ENCODE measurements around the gene CD6.
A peak's percentile ranks its signal among the peaks of the same experiment; 100 is the strongest.

CD6 gene

GRCh38 chr11:61037441-61038093, 66.1 kb downstream of the CD6 start:
- TF ChIP-seq CTCF (IDR thresholded peaks at IDR 0.05; ENCODE audit: low read depth, low read length, poor library complexity, severe bottlenecking) (no peak), EZH2phosphoT487 (IDR thresholded peaks at IDR 0.05; ENCODE audit: borderline replicate concordance, low read length) (no peak)
- H3K79me2 ChIP-seq (ENCODE audit: control insufficient read depth, low read length) = no peaks in the 10 kb centered on the region
- H3K27me3 ChIP-seq (ENCODE audit: control insufficient read depth, low read length) = no peaks in the 10 kb centered on the region
- H4K20me1 ChIP-seq (ENCODE audit: control insufficient read depth, insufficient read depth, low read depth, low read length) = no peaks in the 10 kb centered on the region
- H3K9me2 ChIP-seq (replicated peaks; ENCODE audit: control insufficient read depth, low read length) = no peaks in the 10 kb centered on the region
- no peak overlapping the region for H3K4me2 ChIP-seq (ENCODE audit: low read length)
- H3K36me3 ChIP-seq (ENCODE audit: control insufficient read depth, low read length) = no peaks in the 10 kb centered on the region
- no peaks in the 10 kb centered on the region for H3K9me3 ChIP-seq (ENCODE audit: control insufficient read depth, insufficient read depth, low read length)
- H3K4me1 ChIP-seq (ENCODE audit: control insufficient read depth, low read length) = peaks cover 35% of the 10 kb centered on the region
- no peak overlapping the region for H3K27ac ChIP-seq (ENCODE audit: low read depth, low read length)
- H3F3A ChIP-seq (ENCODE audit: control insufficient read depth, insufficient read depth) = no peaks in the 10 kb centered on the region; the same call in 1 of the 2 replicates
- no peak overlapping the region for H3K4me3 ChIP-seq (ENCODE audit: low read length)

GRCh38 chr11:61039916-61040315, 68.4 kb downstream of the CD6 start:
- no peak overlapping the region for H3K4me3 ChIP-seq (ENCODE audit: low read length)

GRCh38 chr11:61041755-61042518, 70.5 kb downstream of the CD6 start:
- no peak for TF ChIP-seq CTCF (IDR thresholded peaks at IDR 0.05; ENCODE audit: low read depth, low read length, poor library complexity, severe bottlenecking)
- no peak for TF ChIP-seq EZH2phosphoT487 (IDR thresholded peaks at IDR 0.05; ENCODE audit: borderline replicate concordance, low read length)
- H3K27ac ChIP-seq (ENCODE audit: low read depth, low read length) = peak overlapping the region; percentile 75
- H3K79me2 ChIP-seq (ENCODE audit: control insufficient read depth, low read length) = no peaks in the 10 kb centered on the region
- no peaks in the 10 kb centered on the region for H3K27me3 ChIP-seq (ENCODE audit: control insufficient read depth, low read length)
- peaks cover 46% of the 10 kb centered on the region for H3K4me1 ChIP-seq (ENCODE audit: control insufficient read depth, low read length)
- H3F3A ChIP-seq (ENCODE audit: control insufficient read depth, insufficient read depth) = peaks cover 2% of the 10 kb centered on the region; the same call in 1 of the 2 replicates
- H4K20me1 ChIP-seq (ENCODE audit: control insufficient read depth, insufficient read depth, low read depth, low read length) = no peaks in the 10 kb centered on the region
- no peaks in the 10 kb centered on the region for H3K9me3 ChIP-seq (ENCODE audit: control insufficient read depth, insufficient read depth, low read length)
- H3K4me3 ChIP-seq (ENCODE audit: low read length) = peak overlapping the region; percentile 73
- H3K9me2 ChIP-seq (replicated peaks; ENCODE audit: control insufficient read depth, low read length) = no peaks in the 10 kb centered on the region
- H3K4me2 ChIP-seq (ENCODE audit: low read length) = peak overlapping the region; percentile 83
- H3K36me3 ChIP-seq (ENCODE audit: control insufficient read depth, low read length) = no peaks in the 10 kb centered on the region

More at GRCh38 chr11:61039916-61040315, 68.4 kb downstream of the CD6 start:
- no peaks in the 10 kb centered on the region for H3K36me3 ChIP-seq (ENCODE audit: control insufficient read depth, low read length)
- peaks cover 46% of the 10 kb centered on the region for H3K4me1 ChIP-seq (ENCODE audit: control insufficient read depth, low read length)
- no peaks in the 10 kb centered on the region for H3K9me2 ChIP-seq (replicated peaks; ENCODE audit: control insufficient read depth, low read length)
- H3K79me2 ChIP-seq (ENCODE audit: control insufficient read depth, low read length) = no peaks in the 10 kb centered on the region
- no peaks in the 10 kb centered on the region for H3K27me3 ChIP-seq (ENCODE audit: control insufficient read depth, low read length)
- no peaks in the 10 kb centered on the region for H4K20me1 ChIP-seq (ENCODE audit: control insufficient read depth, insufficient read depth, low read depth, low read length)
- no peak overlapping the region for H3K27ac ChIP-seq (ENCODE audit: low read depth, low read length)
- H3F3A ChIP-seq (ENCODE audit: control insufficient read depth, insufficient read depth) = peaks cover 2% of the 10 kb centered on the region; the same call in 1 of the 2 replicates
- TF ChIP-seq CTCF (IDR thresholded peaks at IDR 0.05; ENCODE audit: low read depth, low read length, poor library complexity, severe bottlenecking) = no peak
- no peak for TF ChIP-seq EZH2phosphoT487 (IDR thresholded peaks at IDR 0.05; ENCODE audit: borderline replicate concordance, low read length)
- no peak overlapping the region for H3K4me2 ChIP-seq (ENCODE audit: low read length)
- no peaks in the 10 kb centered on the region for H3K9me3 ChIP-seq (ENCODE audit: control insufficient read depth, insufficient read depth, low read length)
